Right lobe of liver (tissue), 4 donors: Measurements from ENCODE around the gene COPG2.

ENCODE experiments used
- CTCF ChIP-seq, 4 donors: fragments of 200-600 bp in 3 of 4; fragments of 450-650 bp in 1 of 4; IDR thresholded peaks; one replicate each; pipeline versions ENCODE4 v1.5.1 to v1.8.0; 2016 to 2022; ENCODE audit warnings: antibody characterized with exemption in 4 of 4, mild to moderate bottlenecking in 2 of 4
- POLR2A ChIP-seq: fragments of 450-650 bp; IDR thresholded peaks from one replicate; pipeline ENCODE4 v1.6.1; 2017; ENCODE audit warnings: antibody characterized with exemption, mild to moderate bottlenecking
- donor health status: DM: no; HTN: no; CAD: no.
- donor health status: DM: no; HTN: no; CAD: no.
- donor health status: DM: no; HTN: yes; CAD: no.

GRCh38 chr7:130667593-130668257, 823 bp downstream of the COPG2 start:
- TF ChIP-seq CTCF (IDR thresholded peaks at IDR 0.05) (no peak), POLR2A (no peak)
